ENCODE measurements around the gene HARBI1.

HARBI1 gene

GRCh38 chr11:46617134-46617971, at the start of gene HARBI1, which contains the start of gene ATG13:
TSS of gene HARBI1 (minus strand) at chr11:46617227. CDS start at chr11:46616237, 990 bp downstream.
TSS of gene ATG13 (plus strand) at chr11:46617553. CDS start at chr11:46644292, 26,739 bp downstream.
- no peak for FAIRE-seq

GRCh38 chr11:46666516-46666915, 49.5 kb upstream of the HARBI1 start:
- no peak for FAIRE-seq
- no peak for DNase-seq (ENCODE audit: low spot score)

More at GRCh38 chr11:46617134-46617971, at the start of gene HARBI1, which contains the start of gene ATG13:
- peak; percentile 95 for DNase-seq (ENCODE audit: low spot score)

DNA sequence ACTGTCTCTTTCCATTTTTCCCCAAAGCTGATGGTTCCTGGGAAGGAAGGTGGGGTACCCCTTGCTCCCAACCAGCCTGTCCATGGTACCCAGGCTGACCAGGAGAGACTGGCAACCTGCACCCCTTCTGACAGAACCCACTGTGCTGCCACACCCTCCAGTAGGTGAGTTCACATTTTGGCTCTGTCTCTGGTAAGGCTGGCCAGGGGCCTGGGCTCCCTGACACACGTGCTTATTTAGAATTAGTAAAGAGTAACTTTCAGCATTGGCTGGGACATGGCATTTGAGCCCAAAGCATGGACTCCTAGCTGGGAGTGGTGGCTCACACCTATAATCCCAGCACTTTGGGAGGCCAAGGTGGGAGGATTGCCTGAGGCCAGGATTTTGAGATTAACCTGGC, 48.3 kb upstream of the HARBI1 start:
- no peak for FAIRE-seq
- no peak for DNase-seq (ENCODE audit: low spot score)

DNA sequence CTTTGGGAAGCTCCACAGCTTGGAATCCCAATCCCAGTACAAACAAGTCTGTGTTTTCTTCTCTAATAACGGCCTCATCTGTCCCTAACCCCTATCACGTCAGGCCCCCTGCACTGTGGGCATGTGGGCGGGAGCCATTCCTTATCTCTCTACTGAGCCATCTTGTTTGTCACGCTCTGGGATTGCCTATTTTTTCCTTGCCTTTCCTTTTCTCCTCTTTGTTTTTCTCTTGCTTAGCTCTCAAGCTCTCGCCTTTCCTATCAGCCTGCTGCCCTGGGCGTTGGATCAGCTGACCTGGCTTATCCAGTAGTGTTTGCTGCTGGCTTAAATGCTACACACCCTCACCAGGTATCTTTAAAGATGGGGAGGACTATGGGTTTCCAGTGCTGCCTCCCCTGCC, 47.6 kb upstream of the HARBI1 start:
- FAIRE-seq, result no peak
- DNase-seq (ENCODE audit: low spot score), result no peak

- no peak for FAIRE-seq
These were observed 46.4 kb upstream of the HARBI1 start for GRCh38 chr11:46663277-46663940.

GRCh38 chr11:46662366-46662765, 45.3 kb upstream of the HARBI1 start:
- no peak for FAIRE-seq
- no peak for DNase-seq (ENCODE audit: low spot score)

More at GRCh38 chr11:46663277-46663940, 46.4 kb upstream of the HARBI1 start:
- DNase-seq (ENCODE audit: low spot score), result no peak

GRCh38 chr11:46661836-46662235, 44.8 kb upstream of the HARBI1 start:
- no peak for DNase-seq (ENCODE audit: low spot score)
- FAIRE-seq, result no peak

DNA sequence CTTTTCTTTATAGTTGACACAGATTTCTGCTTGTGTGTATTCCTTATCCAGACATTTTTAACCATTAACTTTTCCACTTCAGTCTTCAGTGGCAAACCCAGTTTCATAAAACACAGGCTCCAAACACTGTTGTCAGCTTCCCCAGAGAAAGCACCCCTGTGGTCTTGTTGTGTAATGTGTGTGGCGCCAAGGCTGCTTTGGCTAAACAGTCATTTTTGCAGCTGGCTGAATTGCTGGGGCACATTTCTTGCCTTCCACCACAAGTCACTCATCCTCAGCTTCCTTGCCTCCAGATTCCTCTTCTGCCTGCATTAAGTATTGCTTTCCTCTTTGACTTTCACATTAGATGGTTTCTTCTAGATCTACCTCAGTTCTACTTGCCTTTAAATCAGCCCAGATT, 42.9 kb upstream of the HARBI1 start:
- FAIRE-seq (no peak), DNase-seq (ENCODE audit: low spot score) (no peak)

DNA sequence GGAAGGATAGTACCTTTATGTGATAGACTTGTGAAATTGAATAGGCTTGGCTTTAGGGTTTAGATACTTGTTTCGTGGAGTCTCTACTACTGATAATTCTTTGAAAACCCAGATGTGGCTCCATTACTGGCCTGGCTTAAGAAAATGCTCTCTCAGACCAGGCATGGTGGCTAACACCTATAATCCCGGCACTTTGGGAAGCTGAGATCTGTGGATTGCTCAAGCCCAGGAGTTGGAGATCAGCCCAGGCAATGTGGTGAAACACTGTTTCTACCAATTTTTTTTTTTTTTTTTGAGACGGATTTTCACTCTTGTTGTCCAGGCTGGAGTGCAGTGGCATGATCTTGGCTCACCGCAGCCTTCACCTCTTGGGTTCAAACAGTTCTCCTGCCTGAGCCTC, 41.2 kb upstream of the HARBI1 start:
- FAIRE-seq (no peak), DNase-seq (ENCODE audit: low spot score) (no peak)

DNA sequence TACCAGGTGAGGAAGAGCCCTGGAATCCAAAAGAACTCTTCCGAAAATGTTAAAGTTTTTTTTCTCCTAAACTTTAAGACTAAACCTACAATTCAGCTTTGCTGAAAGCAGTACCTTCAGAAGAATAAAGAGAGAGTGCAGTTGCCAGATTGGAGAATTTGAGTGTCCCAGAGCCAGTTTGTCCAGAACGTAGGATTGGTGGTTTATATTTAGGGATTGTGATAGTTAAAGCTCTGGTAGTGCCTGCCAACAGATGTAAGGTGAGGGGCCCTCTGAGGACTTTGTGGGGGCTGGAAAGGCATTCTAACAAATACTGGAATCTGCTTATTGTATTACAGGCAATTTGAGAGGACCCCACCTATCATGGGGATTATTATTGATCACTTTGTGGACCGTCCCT, 40.2 kb upstream of the HARBI1 start:
- FAIRE-seq, result no peak
- DNase-seq (ENCODE audit: low spot score), result no peak

GRCh38 chr11:46655631-46656030, 38.6 kb upstream of the HARBI1 start:
- DNase-seq (ENCODE audit: low spot score), result no peak
- FAIRE-seq, result no peak

DNA sequence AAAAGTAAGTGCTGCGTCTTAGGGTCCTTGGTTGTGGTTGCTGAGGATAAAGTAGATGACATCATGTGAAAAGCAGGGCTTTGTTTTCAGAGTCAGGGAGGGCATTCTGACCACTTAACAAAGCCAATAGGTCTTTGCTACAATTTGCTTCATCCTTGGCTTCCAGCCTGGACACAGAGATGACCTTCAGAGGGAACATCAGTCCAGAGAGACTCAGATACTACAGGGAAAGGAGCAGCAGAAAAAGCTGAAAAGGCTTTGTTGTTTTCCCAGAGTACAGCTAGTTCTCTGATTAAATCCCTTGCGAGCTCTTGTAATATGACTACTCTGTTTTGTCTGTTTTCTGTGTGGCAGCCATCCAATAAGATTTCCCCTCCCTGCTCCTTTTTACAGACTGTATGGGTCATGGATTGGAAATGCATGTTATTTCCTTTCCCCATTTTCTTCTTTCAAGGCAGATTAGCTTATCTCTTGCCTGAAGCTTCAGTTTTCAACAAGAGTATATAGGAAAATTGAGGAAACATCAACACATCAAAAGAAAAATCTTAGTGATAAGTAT, 32.2 kb upstream of the HARBI1 start:
- peak; percentile 27 for DNase-seq (ENCODE audit: low spot score)
- FAIRE-seq, result no peak

- FAIRE-seq (no peak), DNase-seq (ENCODE audit: low spot score) (no peak)
These were observed 27.0 kb upstream of the HARBI1 start for GRCh38 chr11:46643986-46644385.

DNA sequence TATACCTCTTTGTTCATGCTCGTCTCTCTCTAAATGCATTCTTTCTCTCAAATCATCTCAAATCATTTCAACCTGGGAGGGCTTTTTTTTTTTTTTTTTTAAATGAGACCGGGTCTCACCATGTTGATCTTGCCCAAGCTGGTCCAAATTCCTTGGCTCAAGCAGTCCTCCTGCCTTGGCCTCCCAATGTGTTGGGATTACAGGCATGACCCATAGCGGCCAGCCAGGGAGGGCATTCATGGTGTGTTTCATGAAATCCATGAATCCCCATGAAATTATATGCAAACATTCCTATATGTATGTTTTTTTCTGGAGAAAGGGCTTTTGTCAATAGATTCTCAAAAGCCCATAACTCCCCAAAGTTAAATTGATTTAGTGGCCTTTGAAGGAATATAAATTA, 26.5 kb upstream of the HARBI1 start:
- no peak for FAIRE-seq
- DNase-seq (ENCODE audit: low spot score), result no peak

- FAIRE-seq, result no peak
- DNase-seq (ENCODE audit: low spot score), result no peak
These were observed 25.8 kb upstream of the HARBI1 start for GRCh38 chr11:46642627-46643335.

DNA sequence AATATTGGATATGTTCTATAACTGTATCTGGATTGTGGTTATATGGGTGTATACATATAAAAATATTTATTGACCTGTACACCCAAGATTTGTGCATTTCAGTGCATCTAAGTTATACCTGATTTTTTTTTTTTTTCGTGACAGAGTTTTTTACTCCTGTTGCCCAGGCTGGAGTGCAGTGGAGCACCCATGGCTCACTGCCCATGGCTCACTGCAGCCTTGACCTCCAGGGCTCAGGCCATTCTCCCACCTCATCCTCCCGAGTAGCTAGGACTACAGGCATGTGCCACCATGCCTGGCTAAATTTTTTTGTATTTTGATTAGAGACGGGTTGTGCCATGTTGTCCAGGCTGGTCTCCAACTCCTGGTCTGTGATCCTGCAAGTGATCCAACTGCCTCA, 24.6 kb upstream of the HARBI1 start:
- DNase-seq (ENCODE audit: low spot score) (no peak), FAIRE-seq (no peak)

DNA sequence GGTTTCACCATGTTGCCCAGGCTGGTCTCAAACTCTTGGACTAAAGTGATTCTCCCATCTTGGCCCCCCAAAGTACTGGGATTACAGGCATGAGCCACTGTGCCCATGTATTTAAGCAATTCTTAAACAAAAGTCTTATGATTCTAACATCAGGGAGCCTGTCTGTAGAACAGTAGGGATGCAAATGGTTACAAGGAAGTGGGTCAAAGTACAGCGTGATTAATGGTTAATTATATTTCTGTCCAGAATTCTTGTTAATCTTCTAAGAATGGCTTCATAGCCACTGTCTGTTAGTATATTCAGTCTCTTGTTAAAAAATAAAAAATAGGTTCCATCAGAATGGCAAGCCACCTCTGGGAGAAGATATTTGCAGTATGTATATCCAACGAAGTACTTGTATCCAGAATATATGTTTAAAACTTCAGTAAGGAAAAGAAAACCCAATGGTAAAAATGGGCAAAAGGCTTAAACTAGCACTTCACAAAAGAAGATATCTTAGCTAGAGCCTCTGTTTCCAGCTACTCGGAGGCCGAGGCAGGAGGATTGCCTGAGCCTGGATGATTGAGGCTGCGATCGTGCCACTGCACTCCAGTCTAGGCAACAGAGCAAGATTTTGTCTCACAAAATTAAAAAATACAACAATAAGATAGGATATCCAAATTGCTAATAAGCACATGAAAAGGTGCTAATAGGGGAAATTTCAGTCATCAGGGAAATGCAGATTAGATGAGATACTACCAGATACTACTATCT, 23.2 kb upstream of the HARBI1 start:
- DNase-seq (ENCODE audit: low spot score) (no peak), FAIRE-seq (no peak)

- FAIRE-seq (no peak), DNase-seq (ENCODE audit: low spot score) (no peak)
These were observed 22.3 kb upstream of the HARBI1 start for GRCh38 chr11:46639197-46639839.

DNA sequence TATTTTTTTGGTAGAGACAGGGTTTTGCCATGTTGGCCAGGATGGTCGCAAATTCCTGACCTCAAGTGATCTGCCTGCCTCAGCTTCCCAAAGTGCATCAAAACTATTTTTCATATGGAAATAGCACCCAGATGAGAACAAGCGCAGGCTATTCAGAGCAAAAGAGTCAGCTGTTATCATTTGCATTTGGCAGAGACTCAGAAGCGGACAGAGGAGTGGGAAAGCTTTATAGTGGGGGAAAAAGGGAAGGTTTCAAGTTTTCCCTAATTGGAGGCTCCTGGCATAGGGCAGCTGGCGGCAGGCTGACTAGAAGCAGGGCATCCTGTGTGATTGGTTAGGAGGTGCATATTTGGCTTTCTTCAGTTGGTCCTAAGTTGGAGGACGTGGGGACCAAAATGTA, 20.5 kb upstream of the HARBI1 start:
- DNase-seq (ENCODE audit: low spot score) (no peak), FAIRE-seq (no peak)

GRCh38 chr11:46635557-46636139, 18.6 kb upstream of the HARBI1 start:
- DNase-seq (ENCODE audit: low spot score), result no peak
- FAIRE-seq, result no peak

Data from urothelium cell line (cell line).